HL-60 (cell line): ENCODE data around the gene TMEM184B.

Experiments
- GABPA ChIP-seq: IDR thresholded peaks from 2 replicates; pipeline ENCODE4 v1.6.1; 2012; ENCODE audit warnings: low read depth
- POLR2AphosphoS5 ChIP-seq: IDR thresholded peaks from 2 replicates; pipeline ENCODE4 v1.6.1; 2012; ENCODE audit warnings: low read depth
- SPI1 ChIP-seq: IDR thresholded peaks from 2 replicates; pipeline ENCODE4 v1.6.1; 2012; ENCODE audit warnings: low read depth, mild to moderate bottlenecking, borderline replicate concordance
- TF ChIP-seq, protein P1 (sequence below): IDR thresholded peaks from 2 replicates; pipeline ENCODE4 v1.6.1; 2012; ENCODE audit warnings: low read depth; ENCODE audit not compliant: insufficient replicate concordance
- TF ChIP-seq, protein P2 (sequence below): IDR thresholded peaks from one replicate; pipeline ENCODE4 v1.5.1; 2011; ENCODE audit warnings: low read length, control low read depth, inconsistent platforms; ENCODE audit not compliant: insufficient read depth

DNA sequence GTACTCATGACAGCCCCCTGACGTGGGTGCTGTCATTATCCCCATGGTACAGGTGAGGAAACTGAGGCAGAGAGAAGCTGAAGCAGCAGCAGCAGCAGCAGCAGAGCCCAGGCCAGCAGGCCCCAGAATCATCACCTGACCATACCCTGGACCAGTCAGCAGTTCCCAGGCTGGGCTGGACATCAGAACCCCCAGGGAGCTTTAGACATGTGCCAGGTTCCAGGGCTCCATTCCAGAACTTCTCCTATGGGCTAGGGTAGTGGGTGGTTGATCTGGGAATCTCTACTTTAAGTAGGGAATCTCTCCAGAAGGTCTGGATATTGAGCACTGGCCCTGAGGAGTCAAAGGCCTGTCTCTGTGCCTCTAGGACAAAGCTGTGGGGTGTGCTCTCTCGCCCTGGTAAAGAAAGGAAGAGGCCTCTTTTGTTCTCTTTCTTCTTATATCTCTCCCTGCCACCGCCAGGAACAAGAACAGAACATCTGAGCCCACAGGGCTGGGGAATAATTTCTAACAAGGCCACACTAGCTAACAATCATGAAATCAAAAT is 44.4 kb downstream of the TMEM184B start:
- no peak for TF ChIP-seq POLR2AphosphoS5
- TF ChIP-seq, protein P1, sequence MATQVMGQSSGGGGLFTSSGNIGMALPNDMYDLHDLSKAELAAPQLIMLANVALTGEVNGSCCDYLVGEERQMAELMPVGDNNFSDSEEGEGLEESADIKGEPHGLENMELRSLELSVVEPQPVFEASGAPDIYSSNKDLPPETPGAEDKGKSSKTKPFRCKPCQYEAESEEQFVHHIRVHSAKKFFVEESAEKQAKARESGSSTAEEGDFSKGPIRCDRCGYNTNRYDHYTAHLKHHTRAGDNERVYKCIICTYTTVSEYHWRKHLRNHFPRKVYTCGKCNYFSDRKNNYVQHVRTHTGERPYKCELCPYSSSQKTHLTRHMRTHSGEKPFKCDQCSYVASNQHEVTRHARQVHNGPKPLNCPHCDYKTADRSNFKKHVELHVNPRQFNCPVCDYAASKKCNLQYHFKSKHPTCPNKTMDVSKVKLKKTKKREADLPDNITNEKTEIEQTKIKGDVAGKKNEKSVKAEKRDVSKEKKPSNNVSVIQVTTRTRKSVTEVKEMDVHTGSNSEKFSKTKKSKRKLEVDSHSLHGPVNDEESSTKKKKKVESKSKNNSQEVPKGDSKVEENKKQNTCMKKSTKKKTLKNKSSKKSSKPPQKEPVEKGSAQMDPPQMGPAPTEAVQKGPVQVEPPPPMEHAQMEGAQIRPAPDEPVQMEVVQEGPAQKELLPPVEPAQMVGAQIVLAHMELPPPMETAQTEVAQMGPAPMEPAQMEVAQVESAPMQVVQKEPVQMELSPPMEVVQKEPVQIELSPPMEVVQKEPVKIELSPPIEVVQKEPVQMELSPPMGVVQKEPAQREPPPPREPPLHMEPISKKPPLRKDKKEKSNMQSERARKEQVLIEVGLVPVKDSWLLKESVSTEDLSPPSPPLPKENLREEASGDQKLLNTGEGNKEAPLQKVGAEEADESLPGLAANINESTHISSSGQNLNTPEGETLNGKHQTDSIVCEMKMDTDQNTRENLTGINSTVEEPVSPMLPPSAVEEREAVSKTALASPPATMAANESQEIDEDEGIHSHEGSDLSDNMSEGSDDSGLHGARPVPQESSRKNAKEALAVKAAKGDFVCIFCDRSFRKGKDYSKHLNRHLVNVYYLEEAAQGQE, result no peak
- TF ChIP-seq, protein P2, sequence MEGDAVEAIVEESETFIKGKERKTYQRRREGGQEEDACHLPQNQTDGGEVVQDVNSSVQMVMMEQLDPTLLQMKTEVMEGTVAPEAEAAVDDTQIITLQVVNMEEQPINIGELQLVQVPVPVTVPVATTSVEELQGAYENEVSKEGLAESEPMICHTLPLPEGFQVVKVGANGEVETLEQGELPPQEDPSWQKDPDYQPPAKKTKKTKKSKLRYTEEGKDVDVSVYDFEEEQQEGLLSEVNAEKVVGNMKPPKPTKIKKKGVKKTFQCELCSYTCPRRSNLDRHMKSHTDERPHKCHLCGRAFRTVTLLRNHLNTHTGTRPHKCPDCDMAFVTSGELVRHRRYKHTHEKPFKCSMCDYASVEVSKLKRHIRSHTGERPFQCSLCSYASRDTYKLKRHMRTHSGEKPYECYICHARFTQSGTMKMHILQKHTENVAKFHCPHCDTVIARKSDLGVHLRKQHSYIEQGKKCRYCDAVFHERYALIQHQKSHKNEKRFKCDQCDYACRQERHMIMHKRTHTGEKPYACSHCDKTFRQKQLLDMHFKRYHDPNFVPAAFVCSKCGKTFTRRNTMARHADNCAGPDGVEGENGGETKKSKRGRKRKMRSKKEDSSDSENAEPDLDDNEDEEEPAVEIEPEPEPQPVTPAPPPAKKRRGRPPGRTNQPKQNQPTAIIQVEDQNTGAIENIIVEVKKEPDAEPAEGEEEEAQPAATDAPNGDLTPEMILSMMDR, result no peak
- TF ChIP-seq GABPA, result no peak
- no peak for TF ChIP-seq SPI1
